GM12892 (cell line): ENCODE measurements around the gene IMMT.

ENCODE experiments used
- POLR2A ChIP-seq: IDR thresholded peaks from 2 replicates; pipeline ENCODE4 v1.6.1; 2011; ENCODE audit warnings: low read depth, low read length, control low read depth
- POLR2AphosphoS5 ChIP-seq: IDR thresholded peaks from 2 replicates; pipeline ENCODE4 v1.6.1; 2011; ENCODE audit warnings: low read depth, low read length, control low read depth
- TAF1 ChIP-seq: IDR thresholded peaks from 2 replicates; pipeline ENCODE4 v1.6.1; 2011; ENCODE audit warnings: low read depth, mild to moderate bottlenecking, control low read depth, low read length, borderline replicate concordance

DNA sequence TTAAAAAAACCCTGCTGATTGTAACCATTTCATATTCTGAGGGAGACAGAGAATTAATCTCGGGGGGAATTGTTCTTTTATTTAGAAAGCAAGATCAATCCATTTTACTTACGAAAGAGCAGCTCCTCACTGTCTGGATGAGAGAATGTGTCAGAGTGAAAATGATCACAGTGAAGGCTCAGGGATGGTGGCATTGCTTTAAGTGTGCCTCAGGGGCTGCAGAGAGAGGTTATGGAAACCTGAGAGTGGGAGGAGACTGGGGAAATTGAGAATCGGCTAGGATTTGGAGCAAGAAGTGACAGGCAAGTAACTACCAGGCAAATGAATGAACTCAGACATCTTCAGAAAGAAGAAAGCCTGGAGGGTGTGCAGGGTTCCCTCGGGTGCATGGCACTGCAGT lies 38.2 kb upstream of the IMMT start:
- TF ChIP-seq POLR2A (no peak), POLR2AphosphoS5 (no peak), TAF1 (no peak)
